ENCODE results near the gene KLF15. TPM values are rescaled to one million over a fixed set of nuclear protein-coding genes. Genes with fewer than 3 reads are reported as not detected.

The KLF15 gene
- total and polyA plus RNA-seq, 2 experiments from 2014 or later = 3.5 to 19.8 TPM

DNA sequence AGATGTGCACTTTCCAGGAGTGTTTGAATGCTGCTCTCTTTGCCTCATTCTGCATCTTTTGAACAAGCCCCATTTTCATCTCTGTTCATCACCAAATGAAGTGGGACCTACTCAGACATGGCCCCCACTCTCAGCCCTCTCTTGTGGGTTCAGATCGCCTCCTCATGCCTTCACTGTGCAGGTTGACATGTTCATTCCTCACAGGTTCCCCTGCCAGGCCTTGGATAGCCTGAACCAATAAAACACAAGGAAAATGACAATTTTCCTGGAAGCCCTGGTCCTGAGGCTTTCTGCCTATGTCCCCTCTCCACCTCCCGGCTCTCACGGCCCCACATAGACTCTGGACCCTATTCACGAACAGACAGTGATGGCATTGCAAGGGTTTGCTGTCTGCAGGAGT lies 17.7 kb downstream of the KLF15 start:
- H3K4me2 ChIP-seq = no peak overlapping the region
- no peak for DNase-seq (ENCODE audit: low spot score)

More for the DNA sequence above, 17.7 kb downstream of the KLF15 start:
- Mint-ChIP-seq H3K27ac (no peak overlapping the region), H3K4me3 (no peak overlapping the region), H3K27me3 (ENCODE audit: insufficient read depth, low read depth, poor library complexity) (peaks cover 12% of the 10 kb centered on the region), H3K4me1 (peaks cover 3% of the 10 kb centered on the region), H3K9me3 (no peaks in the 10 kb centered on the region), H3K36me3 (ENCODE audit: low read depth) (no peaks in the 10 kb centered on the region)
- Histone ChIP-seq H3K4me1 (ENCODE audit: insufficient read depth) (no peaks in the 10 kb centered on the region), H3K79me2 (replicated peaks; ENCODE audit: insufficient read depth) (no peaks in the 10 kb centered on the region), H3K27me3 (ENCODE audit: insufficient read depth) (no peaks in the 10 kb centered on the region), H3K4me3 (no peak overlapping the region), H2AFZ (no peak overlapping the region), H3K36me3 (ENCODE audit: insufficient read depth) (no peaks in the 10 kb centered on the region), H3K27ac (ENCODE audit: low read depth) (no peak overlapping the region), H4K20me1 (replicated peaks; ENCODE audit: insufficient read depth) (no peaks in the 10 kb centered on the region), H3K9me2 (ENCODE audit: insufficient read depth) (no peaks in the 10 kb centered on the region), H3F3A (replicated peaks; ENCODE audit: low read depth) (no peaks in the 10 kb centered on the region)
- TF ChIP-seq, protein P1, sequence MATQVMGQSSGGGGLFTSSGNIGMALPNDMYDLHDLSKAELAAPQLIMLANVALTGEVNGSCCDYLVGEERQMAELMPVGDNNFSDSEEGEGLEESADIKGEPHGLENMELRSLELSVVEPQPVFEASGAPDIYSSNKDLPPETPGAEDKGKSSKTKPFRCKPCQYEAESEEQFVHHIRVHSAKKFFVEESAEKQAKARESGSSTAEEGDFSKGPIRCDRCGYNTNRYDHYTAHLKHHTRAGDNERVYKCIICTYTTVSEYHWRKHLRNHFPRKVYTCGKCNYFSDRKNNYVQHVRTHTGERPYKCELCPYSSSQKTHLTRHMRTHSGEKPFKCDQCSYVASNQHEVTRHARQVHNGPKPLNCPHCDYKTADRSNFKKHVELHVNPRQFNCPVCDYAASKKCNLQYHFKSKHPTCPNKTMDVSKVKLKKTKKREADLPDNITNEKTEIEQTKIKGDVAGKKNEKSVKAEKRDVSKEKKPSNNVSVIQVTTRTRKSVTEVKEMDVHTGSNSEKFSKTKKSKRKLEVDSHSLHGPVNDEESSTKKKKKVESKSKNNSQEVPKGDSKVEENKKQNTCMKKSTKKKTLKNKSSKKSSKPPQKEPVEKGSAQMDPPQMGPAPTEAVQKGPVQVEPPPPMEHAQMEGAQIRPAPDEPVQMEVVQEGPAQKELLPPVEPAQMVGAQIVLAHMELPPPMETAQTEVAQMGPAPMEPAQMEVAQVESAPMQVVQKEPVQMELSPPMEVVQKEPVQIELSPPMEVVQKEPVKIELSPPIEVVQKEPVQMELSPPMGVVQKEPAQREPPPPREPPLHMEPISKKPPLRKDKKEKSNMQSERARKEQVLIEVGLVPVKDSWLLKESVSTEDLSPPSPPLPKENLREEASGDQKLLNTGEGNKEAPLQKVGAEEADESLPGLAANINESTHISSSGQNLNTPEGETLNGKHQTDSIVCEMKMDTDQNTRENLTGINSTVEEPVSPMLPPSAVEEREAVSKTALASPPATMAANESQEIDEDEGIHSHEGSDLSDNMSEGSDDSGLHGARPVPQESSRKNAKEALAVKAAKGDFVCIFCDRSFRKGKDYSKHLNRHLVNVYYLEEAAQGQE (IDR thresholded peaks at IDR 0.05; ENCODE audit: unreplicated experiment) = no peak
- no peak for TF ChIP-seq ZNF331 (CRISPR knock-in tag; IDR thresholded peaks at IDR 0.05; ENCODE audit: low read depth)
- TF ChIP-seq ZNF114 (CRISPR knock-in tag; IDR thresholded peaks at IDR 0.05) = no peak
- no peak for TF ChIP-seq JUNB (IDR thresholded peaks at IDR 0.05; ENCODE audit: unreplicated experiment)
- no peak for TF ChIP-seq POLR2AphosphoS5 (IDR thresholded peaks at IDR 0.05; ENCODE audit: low read depth)
- no peak for TF ChIP-seq STAT1 (IDR thresholded peaks at IDR 0.05; ENCODE audit: unreplicated experiment)
- TF ChIP-seq EZH2 (IDR thresholded peaks at IDR 0.05; ENCODE audit: low read depth, unreplicated experiment) = no peak
- TF ChIP-seq, protein P2, sequence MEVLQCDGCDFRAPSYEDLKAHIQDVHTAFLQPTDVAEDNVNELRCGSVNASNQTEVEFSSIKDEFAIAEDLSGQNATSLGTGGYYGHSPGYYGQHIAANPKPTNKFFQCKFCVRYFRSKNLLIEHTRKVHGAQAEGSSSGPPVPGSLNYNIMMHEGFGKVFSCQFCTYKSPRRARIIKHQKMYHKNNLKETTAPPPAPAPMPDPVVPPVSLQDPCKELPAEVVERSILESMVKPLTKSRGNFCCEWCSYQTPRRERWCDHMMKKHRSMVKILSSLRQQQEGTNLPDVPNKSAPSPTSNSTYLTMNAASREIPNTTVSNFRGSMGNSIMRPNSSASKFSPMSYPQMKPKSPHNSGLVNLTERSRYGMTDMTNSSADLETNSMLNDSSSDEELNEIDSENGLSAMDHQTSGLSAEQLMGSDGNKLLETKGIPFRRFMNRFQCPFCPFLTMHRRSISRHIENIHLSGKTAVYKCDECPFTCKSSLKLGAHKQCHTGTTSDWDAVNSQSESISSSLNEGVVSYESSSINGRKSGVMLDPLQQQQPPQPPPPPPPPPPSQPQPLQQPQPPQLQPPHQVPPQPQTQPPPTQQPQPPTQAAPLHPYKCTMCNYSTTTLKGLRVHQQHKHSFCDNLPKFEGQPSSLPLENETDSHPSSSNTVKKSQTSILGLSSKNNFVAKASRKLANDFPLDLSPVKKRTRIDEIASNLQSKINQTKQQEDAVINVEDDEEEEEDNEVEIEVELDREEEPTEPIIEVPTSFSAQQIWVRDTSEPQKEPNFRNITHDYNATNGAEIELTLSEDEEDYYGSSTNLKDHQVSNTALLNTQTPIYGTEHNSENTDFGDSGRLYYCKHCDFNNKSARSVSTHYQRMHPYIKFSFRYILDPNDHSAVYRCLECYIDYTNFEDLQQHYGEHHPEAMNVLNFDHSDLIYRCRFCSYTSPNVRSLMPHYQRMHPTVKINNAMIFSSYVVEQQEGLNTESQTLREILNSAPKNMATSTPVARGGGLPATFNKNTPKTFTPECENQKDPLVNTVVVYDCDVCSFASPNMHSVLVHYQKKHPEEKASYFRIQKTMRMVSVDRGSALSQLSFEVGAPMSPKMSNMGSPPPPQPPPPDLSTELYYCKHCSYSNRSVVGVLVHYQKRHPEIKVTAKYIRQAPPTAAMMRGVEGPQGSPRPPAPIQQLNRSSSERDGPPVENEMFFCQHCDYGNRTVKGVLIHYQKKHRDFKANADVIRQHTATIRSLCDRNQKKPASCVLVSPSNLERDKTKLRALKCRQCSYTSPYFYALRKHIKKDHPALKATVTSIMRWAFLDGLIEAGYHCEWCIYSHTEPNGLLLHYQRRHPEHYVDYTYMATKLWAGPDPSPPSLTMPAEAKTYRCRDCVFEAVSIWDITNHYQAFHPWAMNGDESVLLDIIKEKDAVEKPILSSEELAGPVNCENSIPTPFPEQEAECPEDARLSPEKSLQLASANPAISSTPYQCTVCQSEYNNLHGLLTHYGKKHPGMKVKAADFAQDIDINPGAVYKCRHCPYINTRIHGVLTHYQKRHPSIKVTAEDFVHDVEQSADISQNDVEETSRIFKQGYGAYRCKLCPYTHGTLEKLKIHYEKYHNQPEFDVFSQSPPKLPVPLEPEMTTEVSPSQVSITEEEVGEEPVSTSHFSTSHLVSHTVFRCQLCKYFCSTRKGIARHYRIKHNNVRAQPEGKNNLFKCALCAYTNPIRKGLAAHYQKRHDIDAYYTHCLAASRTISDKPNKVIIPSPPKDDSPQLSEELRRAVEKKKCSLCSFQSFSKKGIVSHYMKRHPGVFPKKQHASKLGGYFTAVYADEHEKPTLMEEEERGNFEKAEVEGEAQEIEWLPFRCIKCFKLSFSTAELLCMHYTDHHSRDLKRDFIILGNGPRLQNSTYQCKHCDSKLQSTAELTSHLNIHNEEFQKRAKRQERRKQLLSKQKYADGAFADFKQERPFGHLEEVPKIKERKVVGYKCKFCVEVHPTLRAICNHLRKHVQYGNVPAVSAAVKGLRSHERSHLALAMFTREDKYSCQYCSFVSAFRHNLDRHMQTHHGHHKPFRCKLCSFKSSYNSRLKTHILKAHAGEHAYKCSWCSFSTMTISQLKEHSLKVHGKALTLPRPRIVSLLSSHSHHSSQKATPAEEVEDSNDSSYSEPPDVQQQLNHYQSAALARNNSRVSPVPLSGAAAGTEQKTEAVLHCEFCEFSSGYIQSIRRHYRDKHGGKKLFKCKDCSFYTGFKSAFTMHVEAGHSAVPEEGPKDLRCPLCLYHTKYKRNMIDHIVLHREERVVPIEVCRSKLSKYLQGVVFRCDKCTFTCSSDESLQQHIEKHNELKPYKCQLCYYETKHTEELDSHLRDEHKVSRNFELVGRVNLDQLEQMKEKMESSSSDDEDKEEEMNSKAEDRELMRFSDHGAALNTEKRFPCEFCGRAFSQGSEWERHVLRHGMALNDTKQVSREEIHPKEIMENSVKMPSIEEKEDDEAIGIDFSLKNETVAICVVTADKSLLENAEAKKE (CRISPR knock-in tag; IDR thresholded peaks at IDR 0.05) = no peak
- TF ChIP-seq CREB1 (CRISPR knock-in tag; IDR thresholded peaks at IDR 0.05; ENCODE audit: low read depth) = no peak
- no peak for TF ChIP-seq NANOG (IDR thresholded peaks at IDR 0.05; ENCODE audit: borderline replicate concordance)
- TF ChIP-seq, protein P3, sequence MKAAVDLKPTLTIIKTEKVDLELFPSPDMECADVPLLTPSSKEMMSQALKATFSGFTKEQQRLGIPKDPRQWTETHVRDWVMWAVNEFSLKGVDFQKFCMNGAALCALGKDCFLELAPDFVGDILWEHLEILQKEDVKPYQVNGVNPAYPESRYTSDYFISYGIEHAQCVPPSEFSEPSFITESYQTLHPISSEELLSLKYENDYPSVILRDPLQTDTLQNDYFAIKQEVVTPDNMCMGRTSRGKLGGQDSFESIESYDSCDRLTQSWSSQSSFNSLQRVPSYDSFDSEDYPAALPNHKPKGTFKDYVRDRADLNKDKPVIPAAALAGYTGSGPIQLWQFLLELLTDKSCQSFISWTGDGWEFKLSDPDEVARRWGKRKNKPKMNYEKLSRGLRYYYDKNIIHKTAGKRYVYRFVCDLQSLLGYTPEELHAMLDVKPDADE (IDR thresholded peaks at IDR 0.05) = no peak
- TF ChIP-seq EZH2phosphoT487 (IDR thresholded peaks at IDR 0.05; ENCODE audit: unreplicated experiment) = no peak
- TF ChIP-seq, protein P4, sequence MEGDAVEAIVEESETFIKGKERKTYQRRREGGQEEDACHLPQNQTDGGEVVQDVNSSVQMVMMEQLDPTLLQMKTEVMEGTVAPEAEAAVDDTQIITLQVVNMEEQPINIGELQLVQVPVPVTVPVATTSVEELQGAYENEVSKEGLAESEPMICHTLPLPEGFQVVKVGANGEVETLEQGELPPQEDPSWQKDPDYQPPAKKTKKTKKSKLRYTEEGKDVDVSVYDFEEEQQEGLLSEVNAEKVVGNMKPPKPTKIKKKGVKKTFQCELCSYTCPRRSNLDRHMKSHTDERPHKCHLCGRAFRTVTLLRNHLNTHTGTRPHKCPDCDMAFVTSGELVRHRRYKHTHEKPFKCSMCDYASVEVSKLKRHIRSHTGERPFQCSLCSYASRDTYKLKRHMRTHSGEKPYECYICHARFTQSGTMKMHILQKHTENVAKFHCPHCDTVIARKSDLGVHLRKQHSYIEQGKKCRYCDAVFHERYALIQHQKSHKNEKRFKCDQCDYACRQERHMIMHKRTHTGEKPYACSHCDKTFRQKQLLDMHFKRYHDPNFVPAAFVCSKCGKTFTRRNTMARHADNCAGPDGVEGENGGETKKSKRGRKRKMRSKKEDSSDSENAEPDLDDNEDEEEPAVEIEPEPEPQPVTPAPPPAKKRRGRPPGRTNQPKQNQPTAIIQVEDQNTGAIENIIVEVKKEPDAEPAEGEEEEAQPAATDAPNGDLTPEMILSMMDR (conservative IDR thresholded peaks at IDR 0.05; ENCODE audit: low read depth in 2 of 2) = no peak
- ATAC-seq = no peak
